WTC11 (cell line): ENCODE results near the gene TMEM250. TPM values are rescaled to one million over a fixed set of nuclear protein-coding genes. Genes with fewer than 3 reads are reported as not detected.
A peak's percentile ranks its signal among the peaks of the same experiment; 100 is the strongest.

Experiments used
- ATAC-seq: fragments of 200-7000 bp; cut with Tn5 transposase; 2 replicates; pipeline ENCODE4 v1.10.0; 2021; ENCODE audit warnings: mild to moderate bottlenecking, moderate library complexity
- CTCF ChIA-PET: fragments of 300-600 bp; sonication (Branson Sonifier 250); formaldehyde crosslinking; loops from one replicate; lab custom pipeline; 2021; ENCODE audit warnings: antibody characterized with exemption; lab: Charles Lee
- POLR2A ChIA-PET: fragments of 350-600 bp; sonication (Branson Sonifier 250); formaldehyde crosslinking; loops from one replicate; lab custom pipeline; 2021; ENCODE audit warnings: antibody characterized with exemption; lab: Charles Lee
- DNase-seq: peaks from one replicate; pipeline ENCODE4 v3.0.0; 2021; ENCODE audit warnings: low spot score
- H3K27ac Mint-ChIP-seq: 2 replicates; pipeline ENCODE4 v1.8.0; 2021; ENCODE audit warnings: mixed read lengths
- H3K27me3 Mint-ChIP-seq: 2 replicates; pipeline ENCODE4 v1.8.0; 2021; ENCODE audit warnings: low read depth, mild to moderate bottlenecking, moderate library complexity, mixed read lengths
- H3K36me3 Mint-ChIP-seq: 2 replicates; pipeline ENCODE4 v1.8.0; 2021; ENCODE audit warnings: mixed read lengths
- H3K4me1 Mint-ChIP-seq: 2 replicates; pipeline ENCODE4 v1.8.0; 2022; ENCODE audit warnings: mixed read lengths
- H3K4me3 Mint-ChIP-seq: 2 replicates; pipeline ENCODE4 v1.8.0; 2021; ENCODE audit warnings: mild to moderate bottlenecking, moderate library complexity, mixed read lengths
- H3K9me3 Mint-ChIP-seq: 2 replicates; pipeline ENCODE4 v1.8.0; 2021; ENCODE audit warnings: mixed read lengths
- KAT7 ChIP-seq: sonication (generic); formaldehyde crosslinking; IDR thresholded peaks from 2 replicates; pipeline ENCODE4 v1.8.1; 2023; ENCODE audit warnings: missing genetic modification reagents, mild to moderate bottlenecking, borderline replicate concordance
- MXD4 ChIP-seq: fragments of 250-450 bp; sonication (Bioruptor Pico); IDR thresholded peaks from 2 replicates; pipeline ENCODE4 v1.8.0; 2021; ENCODE audit warnings: mild to moderate bottlenecking, moderate library complexity, borderline replicate concordance
- NR2C2 ChIP-seq: sonication (generic); formaldehyde crosslinking; IDR thresholded peaks from 2 replicates; pipeline ENCODE4 v1.8.0; 2022; ENCODE audit warnings: mild to moderate bottlenecking, missing genetic modification reagents
- NR3C1 ChIP-seq: sonication (generic); formaldehyde crosslinking; conservative IDR thresholded peaks from 2 replicates; pipeline ENCODE4 v1.8.1; 2023; ENCODE audit warnings: low read depth, mild to moderate bottlenecking, missing genetic modification reagents
- PRRX2 ChIP-seq: fragments of 250-450 bp; sonication (Bioruptor Pico); IDR thresholded peaks from 2 replicates; pipeline ENCODE4 v1.8.0; 2021; ENCODE audit warnings: mild to moderate bottlenecking
- SMAD4 ChIP-seq: sonication (generic); formaldehyde crosslinking; IDR thresholded peaks from 2 replicates; pipeline ENCODE4 v1.8.0; 2022; ENCODE audit warnings: mild to moderate bottlenecking, missing genetic modification reagents
- ZBTB21 ChIP-seq: sonication (generic); formaldehyde crosslinking; IDR thresholded peaks from 2 replicates; pipeline ENCODE4 v1.8.1; 2023; ENCODE audit warnings: mild to moderate bottlenecking, missing genetic modification reagents, borderline replicate concordance
- ZBTB43 ChIP-seq: sonication (generic); formaldehyde crosslinking; IDR thresholded peaks from 2 replicates; pipeline ENCODE4 v1.8.1; 2023; ENCODE audit warnings: mild to moderate bottlenecking, missing genetic modification reagents
- ZNF532 ChIP-seq: fragments of 250-450 bp; sonication (Bioruptor Pico); IDR thresholded peaks from 2 replicates; pipeline ENCODE4 v1.9.0; 2021; ENCODE audit warnings: mild to moderate bottlenecking, borderline replicate concordance
- total RNA-seq: library from RNA; stranded (reverse); gene quantifications from 3 replicates; pipeline ENCODE4 v1.2.3, GENCODE V29; 2021
- TF ChIP-seq, protein P1 (sequence below): sonication (generic); formaldehyde crosslinking; IDR thresholded peaks from 2 replicates; pipeline ENCODE4 v1.8.0; 2022; ENCODE audit warnings: mild to moderate bottlenecking, missing genetic modification reagents
- TF ChIP-seq, protein P2 (sequence below): fragments of 250-450 bp; sonication (Bioruptor Pico); IDR thresholded peaks from 2 replicates; pipeline ENCODE4 v1.8.0; 2021; ENCODE audit warnings: mild to moderate bottlenecking

The TMEM250 gene
- total RNA-seq, 1 experiment from 2014 or later: 39.4 TPM

GRCh38 chr9:136147038-136147889 lies 28.6 kb upstream of the TMEM250 start:
- Mint-ChIP-seq H3K27ac (no peak overlapping the region), H3K4me3 (no peak overlapping the region), H3K36me3 (no peaks in the 10 kb centered on the region), H3K9me3 (no peaks in the 10 kb centered on the region), H3K4me1 (peaks cover 20% of the 10 kb centered on the region), H3K27me3 (peaks cover under 1% of the 10 kb centered on the region)
- POLR2A ChIA-PET: interaction anchor here (1.5 kb wide), 1 partner anchor 55 kb away, joined by 4 read pairs; no protein-coding TSS in a partner anchor
- TF ChIP-seq, protein P1, sequence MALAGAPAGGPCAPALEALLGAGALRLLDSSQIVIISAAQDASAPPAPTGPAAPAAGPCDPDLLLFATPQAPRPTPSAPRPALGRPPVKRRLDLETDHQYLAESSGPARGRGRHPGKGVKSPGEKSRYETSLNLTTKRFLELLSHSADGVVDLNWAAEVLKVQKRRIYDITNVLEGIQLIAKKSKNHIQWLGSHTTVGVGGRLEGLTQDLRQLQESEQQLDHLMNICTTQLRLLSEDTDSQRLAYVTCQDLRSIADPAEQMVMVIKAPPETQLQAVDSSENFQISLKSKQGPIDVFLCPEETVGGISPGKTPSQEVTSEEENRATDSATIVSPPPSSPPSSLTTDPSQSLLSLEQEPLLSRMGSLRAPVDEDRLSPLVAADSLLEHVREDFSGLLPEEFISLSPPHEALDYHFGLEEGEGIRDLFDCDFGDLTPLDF (CRISPR knock-in tag): no peak
- no peak for TF ChIP-seq SMAD4 (CRISPR knock-in tag)
- no peak for TF ChIP-seq ZNF532 (CRISPR knock-in tag)
- TF ChIP-seq KAT7: no peak
- TF ChIP-seq NR3C1: no peak
- TF ChIP-seq ZBTB43 (CRISPR knock-in tag): no peak
- TF ChIP-seq, protein P2, sequence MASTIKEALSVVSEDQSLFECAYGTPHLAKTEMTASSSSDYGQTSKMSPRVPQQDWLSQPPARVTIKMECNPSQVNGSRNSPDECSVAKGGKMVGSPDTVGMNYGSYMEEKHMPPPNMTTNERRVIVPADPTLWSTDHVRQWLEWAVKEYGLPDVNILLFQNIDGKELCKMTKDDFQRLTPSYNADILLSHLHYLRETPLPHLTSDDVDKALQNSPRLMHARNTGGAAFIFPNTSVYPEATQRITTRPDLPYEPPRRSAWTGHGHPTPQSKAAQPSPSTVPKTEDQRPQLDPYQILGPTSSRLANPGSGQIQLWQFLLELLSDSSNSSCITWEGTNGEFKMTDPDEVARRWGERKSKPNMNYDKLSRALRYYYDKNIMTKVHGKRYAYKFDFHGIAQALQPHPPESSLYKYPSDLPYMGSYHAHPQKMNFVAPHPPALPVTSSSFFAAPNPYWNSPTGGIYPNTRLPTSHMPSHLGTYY (CRISPR knock-in tag): no peak
- ATAC-seq (no peak), DNase-seq (peak; percentile 10)
- CTCF ChIA-PET: interaction anchor here (0.9 to 4.3 kb wide), 8 partner anchors 9 to 137 kb away, joined by 3 to 22 read pairs (median 6); no protein-coding TSS in a partner anchor

GRCh38 chr9:136146126-136147037 lies 27.7 kb upstream of the TMEM250 start:
- no peak overlapping the region for H3K27ac Mint-ChIP-seq
- CTCF ChIA-PET: interaction anchor here (0.9 to 4.3 kb wide), 6 partner anchors 8 to 138 kb away, joined by 3 to 22 read pairs (median 4); no protein-coding TSS in a partner anchor
- H3K27me3 Mint-ChIP-seq: no peaks in the 10 kb centered on the region
- H3K9me3 Mint-ChIP-seq: no peaks in the 10 kb centered on the region
- ATAC-seq (no peak), DNase-seq (peak; percentile 8)
- TF ChIP-seq MXD4 (CRISPR knock-in tag): no peak
- TF ChIP-seq NR2C2 (CRISPR knock-in tag): no peak
- TF ChIP-seq ZBTB21: no peak
- no peak for TF ChIP-seq PRRX2 (CRISPR knock-in tag)
- POLR2A ChIA-PET: interaction anchor here (1.5 kb wide), 1 partner anchor 56 kb away, joined by 4 read pairs; no protein-coding TSS in a partner anchor
- no peak overlapping the region for H3K4me3 Mint-ChIP-seq
- peaks cover 12% of the 10 kb centered on the region for H3K4me1 Mint-ChIP-seq
- H3K36me3 Mint-ChIP-seq: no peaks in the 10 kb centered on the region
